Large intestine (tissue), 3 donors: ENCODE measurements around the gene LRP1-AS. TPM values are rescaled to one million over a fixed set of nuclear protein-coding genes. Genes with fewer than 3 reads are reported as not detected.

Experiments used
- DNase-seq, 2 donors: peaks; one replicate each; pipeline versions ENCODE4 v3.0.0 to v3.0.0-alpha.2; 2013
- H3K27ac ChIP-seq: one replicate; pipeline ENCODE4 v1.5.1; 2013; ENCODE audit warnings: low read length
- H3K27me3 ChIP-seq: 2 replicates; pipeline ENCODE4 v1.6.1; 2013; ENCODE audit warnings: low read length; ENCODE audit not compliant: control insufficient read depth, insufficient read depth
- H3K36me3 ChIP-seq: 2 replicates; pipeline ENCODE4 v1.6.1; 2013; ENCODE audit warnings: low read length; ENCODE audit not compliant: control insufficient read depth, insufficient read depth
- H3K4me1 ChIP-seq: one replicate; pipeline ENCODE4 v1.6.1; 2013; ENCODE audit warnings: low read length; ENCODE audit not compliant: control insufficient read depth, insufficient read depth
- H3K4me3 ChIP-seq: one replicate; pipeline ENCODE4 v1.5.1; 2013; ENCODE audit warnings: low read length
- H3K9me3 ChIP-seq: one replicate; pipeline ENCODE4 v1.6.1; 2013; ENCODE audit warnings: mild to moderate bottlenecking, low read depth, low read length, moderate library complexity; ENCODE audit not compliant: control insufficient read depth
- WGBS: methylation state at CpG from one replicate; pipeline ENCODE4 v1.1.5; 2013; ENCODE audit warnings: low lambda C conversion rate; ENCODE audit not compliant: insufficient coverage; 5-methylcytosine and 5-hydroxymethylcytosine counted together
- polyA plus RNA-seq: library from polyadenylated mRNA; unstranded; fragments of 120-200 nt; gene quantifications from one replicate; pipeline ENCODE4 v1.2.1, GENCODE V29; 2013

Gene LRP1-AS
- polyA plus RNA-seq, 1 donor: 1.7 TPM

DNA sequence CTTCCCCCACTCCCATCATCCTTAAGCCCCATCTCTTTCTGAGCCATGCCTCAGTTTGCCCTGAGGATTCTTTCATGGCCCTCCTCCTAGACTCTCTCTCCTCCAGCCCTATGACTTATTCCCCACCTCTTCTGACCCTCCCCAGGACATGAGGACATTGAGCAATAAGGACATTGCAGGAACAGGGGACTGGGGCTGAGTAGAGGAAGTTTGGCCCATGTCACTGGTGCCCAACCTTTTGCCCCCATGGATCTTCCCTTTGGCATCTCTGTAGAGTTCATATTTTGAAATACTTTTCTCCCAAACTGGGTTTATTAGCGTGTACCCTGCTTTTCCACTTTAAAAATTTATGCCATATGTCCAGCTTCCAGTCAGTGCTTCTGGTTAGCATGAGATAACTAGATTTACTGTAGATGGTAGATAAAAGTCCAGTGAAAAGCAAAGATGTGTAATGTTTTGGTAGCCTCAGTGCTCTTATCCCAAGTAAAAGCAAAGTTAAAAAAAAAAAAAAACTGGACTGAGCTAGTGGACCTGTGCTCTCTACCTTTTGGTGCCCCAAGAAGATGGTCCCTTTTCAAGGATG is 6.1 kb upstream of the LRP1-AS start:
- H3K4me3 ChIP-seq: no peak overlapping the region
- H3K36me3 ChIP-seq: peaks cover 82% of the 10 kb centered on the region
- DNase-seq: no peak
- WGBS: 100% methylated on average over 1 of the region's 1 CpG
- no peaks in the 10 kb centered on the region for H3K27me3 ChIP-seq
- peaks cover 32% of the 10 kb centered on the region for H3K4me1 ChIP-seq
- no peaks in the 10 kb centered on the region for H3K9me3 ChIP-seq
- H3K27ac ChIP-seq: no peak overlapping the region

DNA sequence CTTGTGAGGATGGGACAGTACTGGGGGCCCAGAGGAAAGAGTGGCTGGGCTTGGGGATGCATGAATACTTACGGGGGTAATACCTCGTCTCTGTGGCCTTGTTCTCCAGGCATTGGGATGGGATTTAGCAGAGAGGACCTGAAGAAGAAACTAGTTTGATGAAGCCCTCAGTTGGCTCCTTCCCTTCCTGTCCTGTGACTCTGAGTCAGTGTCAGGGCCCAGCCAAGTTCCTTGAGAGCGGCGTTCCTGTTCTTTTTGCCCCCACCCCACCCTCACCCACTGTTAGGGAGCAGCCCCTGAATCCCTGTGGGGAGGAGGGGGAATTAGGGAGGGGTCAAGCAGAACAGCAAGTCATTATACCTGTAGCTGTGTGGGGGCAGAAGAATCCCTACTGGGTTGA is 5.2 kb upstream of the LRP1-AS start:
- H3K4me3 ChIP-seq: no peak overlapping the region
- H3K4me1 ChIP-seq: peaks cover 37% of the 10 kb centered on the region
- DNase-seq: no peak
- H3K27me3 ChIP-seq: no peaks in the 10 kb centered on the region
- no peaks in the 10 kb centered on the region for H3K9me3 ChIP-seq
- whole genome bisulfite sequencing: no CpG with 5 or more reads among the region's 4 CpGs
- H3K36me3 ChIP-seq: peaks cover 77% of the 10 kb centered on the region
- peak overlapping the region; percentile 19 for H3K27ac ChIP-seq

DNA sequence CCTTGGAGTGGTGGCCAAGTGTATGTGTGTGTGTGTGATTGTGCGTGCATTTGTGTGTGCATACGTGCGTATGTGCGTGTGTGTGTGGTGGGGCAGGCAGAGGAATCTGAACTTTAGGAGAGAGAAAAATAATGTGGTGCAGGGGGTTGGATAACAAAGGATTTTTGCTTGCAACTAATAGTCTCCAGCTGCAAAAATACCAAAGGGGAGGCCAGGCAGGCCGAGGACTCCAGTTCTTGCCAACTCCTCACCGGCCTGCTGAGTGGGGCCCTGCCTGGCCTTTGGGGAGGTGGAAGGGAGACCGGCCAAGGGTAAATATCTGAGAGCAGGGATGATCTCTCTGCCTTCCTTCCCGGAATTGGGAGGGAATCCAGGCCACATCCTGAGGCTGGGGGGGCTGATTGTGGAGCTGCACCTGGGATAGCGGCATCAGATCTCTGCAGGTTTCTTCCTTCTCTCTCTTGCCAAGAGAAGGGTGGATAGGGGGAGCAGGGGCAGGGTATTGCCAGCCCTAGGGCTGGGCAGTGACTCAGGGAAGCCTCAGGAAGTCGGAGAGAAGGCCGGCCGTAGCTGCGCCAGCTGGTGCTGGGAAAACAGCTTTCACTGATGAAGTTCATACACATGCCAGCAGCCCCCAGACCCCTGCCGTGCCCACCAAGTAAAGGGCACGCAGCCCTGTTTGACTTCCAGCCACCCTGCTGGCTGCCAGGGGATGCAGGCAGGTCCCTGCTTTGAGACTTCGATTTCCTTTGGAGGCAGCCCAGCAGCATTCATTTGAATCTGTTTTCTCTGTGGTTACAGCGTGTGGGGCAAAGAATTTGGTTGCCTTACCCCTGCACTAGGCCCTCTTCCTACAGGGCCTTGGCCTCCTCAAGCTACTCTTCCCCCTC is 4.6 kb upstream of the LRP1-AS start:
- H3K27me3 ChIP-seq: no peaks in the 10 kb centered on the region
- WGBS: no CpG with 5 or more reads among the region's 17 CpGs
- H3K4me1 ChIP-seq: peaks cover 44% of the 10 kb centered on the region
- peaks cover 70% of the 10 kb centered on the region for H3K36me3 ChIP-seq
- H3K9me3 ChIP-seq: no peaks in the 10 kb centered on the region
- peak overlapping the region; percentile 19 for H3K27ac ChIP-seq
- no peak overlapping the region for H3K4me3 ChIP-seq
- DNase-seq: no peak

DNA sequence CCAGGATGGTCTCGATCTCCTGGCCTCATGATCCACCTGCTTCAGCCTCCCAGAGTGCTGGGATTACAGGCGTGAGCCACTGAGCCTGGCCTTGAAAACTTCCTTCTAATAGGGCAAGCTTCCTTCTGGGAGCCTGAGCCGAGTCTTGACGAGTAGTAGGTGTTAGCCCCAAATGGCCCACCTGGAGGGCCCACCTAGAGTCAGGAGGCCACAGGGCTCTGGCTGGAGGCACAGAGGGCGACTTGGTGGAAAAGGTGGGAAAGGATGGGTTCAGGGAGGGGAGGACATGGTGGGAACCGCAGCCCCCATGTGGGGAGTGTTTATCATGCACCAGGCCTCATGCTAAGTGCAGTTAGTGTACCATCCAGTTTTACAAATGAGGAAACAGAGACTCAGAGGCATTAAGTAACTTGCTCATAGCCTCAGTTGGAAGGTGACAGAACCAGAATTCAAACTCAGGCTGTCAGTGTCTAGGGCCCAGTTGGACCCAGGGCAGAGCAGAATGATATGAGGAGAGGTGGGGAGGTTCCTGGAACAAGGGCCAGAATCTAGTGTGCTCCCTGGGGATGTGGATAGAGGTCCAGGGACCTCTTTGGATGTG is 3.1 kb upstream of the LRP1-AS start:
- H3K27ac ChIP-seq: no peak overlapping the region
- no peak overlapping the region for H3K4me3 ChIP-seq
- peaks cover 57% of the 10 kb centered on the region for H3K4me1 ChIP-seq
- no peaks in the 10 kb centered on the region for H3K27me3 ChIP-seq
- no peaks in the 10 kb centered on the region for H3K9me3 ChIP-seq
- WGBS: no CpG with 5 or more reads among the region's 6 CpGs
- no peak for DNase-seq
- peaks cover 67% of the 10 kb centered on the region for H3K36me3 ChIP-seq

DNA sequence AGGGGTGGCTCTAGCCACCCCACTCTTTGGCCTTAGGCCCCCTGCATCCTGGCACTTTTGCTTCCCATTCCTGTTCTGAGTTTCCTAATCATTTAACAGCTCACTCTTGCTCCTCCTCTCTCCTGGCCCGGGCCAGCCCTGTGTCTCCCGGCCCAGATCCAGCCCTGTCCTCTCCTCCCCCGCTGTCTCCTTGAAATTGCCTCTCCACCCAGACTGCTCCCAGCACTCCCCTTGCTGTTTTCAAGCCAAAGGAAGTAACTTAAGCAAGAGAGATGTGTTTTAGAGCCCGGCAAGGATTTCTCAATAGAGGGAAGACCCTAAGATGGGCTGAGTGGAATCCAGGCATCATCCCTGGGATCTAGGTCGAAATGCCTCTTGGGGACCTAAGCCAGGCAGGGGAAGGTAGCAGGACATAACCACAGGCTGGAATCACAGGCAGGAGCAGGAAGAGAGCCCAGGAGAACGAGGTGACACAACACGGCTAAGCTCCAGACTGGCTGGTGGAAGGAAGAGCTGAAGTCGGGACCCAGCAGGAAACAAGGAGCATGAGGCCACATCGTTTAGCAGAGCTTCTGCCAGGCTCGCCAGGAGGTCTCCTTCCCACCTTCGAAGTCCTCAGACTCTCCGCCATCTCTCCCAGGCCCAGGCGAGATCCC is 2.0 kb upstream of the LRP1-AS start:
- Histone ChIP-seq H3K4me1 (peaks cover 57% of the 10 kb centered on the region), H3K27me3 (no peaks in the 10 kb centered on the region), H3K36me3 (peaks cover 68% of the 10 kb centered on the region), H3K4me3 (no peak overlapping the region), H3K27ac (peak overlapping the region; percentile 87), H3K9me3 (no peaks in the 10 kb centered on the region)
- peak in 1 of 2 donors; percentile 43 for DNase-seq
- WGBS: no CpG with 5 or more reads among the region's 13 CpGs

DNA sequence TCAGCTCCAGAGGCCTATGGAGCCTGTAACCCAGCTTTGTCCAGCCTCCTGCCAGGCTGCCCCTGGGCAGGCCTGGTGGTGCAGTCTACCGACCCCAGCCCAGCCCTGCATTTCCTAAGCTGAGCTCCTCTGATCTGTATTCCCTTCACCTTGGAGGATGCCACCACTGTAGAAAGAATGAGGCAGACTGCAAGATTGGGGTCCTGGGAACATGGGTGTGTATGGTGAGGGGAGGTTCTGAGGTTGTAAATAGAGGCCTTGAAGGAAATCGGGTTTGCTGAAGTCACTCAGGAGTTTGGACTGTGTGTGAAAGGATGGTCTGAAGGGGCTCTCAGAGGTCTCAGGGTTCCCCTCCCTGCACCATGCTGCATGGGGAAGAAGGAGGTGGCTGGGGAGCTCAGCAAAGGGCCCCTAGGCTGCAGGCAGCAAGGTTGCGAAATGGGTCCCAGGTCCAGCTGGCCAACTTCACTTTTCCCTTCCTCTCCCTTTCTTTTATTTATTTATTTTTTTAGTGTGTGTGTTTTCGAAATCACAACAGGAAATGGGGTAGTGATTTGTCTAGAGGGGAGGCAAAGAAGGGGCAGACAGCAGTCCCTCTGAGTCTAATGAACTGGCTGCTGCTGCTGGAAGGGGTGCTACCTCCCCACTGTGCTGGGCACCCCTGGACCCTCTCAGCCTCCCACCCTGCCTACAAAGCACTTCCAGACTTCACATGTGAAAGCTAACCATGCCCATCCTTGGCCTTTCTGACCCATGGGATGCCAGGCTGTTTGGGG is 1.2 kb upstream of the LRP1-AS start:
- Histone ChIP-seq H3K4me3 (no peak overlapping the region), H3K36me3 (peaks cover 65% of the 10 kb centered on the region)

DNA sequence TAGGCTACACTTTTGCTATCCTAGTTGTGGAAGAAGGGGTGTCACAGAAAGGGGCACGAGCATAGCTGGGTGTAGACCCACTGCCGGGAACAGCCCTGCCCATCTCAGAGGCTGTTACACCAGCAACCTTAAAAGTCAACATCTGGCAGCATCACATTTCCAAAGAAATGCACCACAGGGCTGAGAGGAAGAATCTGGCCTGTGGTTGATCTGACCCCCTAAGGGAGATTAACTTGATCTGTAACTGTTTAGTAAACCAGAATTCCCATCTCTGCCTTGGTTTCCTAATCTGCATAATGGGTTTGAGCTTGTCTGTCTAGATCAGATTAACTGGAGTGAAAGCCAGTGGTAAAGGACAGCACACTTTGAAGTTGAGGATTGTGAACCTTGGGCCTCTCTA is 1.3 kb downstream of the LRP1-AS start:
- Histone ChIP-seq H3K9me3 (no peaks in the 10 kb centered on the region), H3K4me3 (no peak overlapping the region), H3K27me3 (no peaks in the 10 kb centered on the region), H3K4me1 (peaks cover 54% of the 10 kb centered on the region), H3K27ac (peak overlapping the region; percentile 87), H3K36me3 (peaks cover 67% of the 10 kb centered on the region)
- no CpG with 5 or more reads among the region's 2 CpGs for WGBS
- no peak for DNase-seq

More for the DNA sequence above, 1.2 kb upstream of the LRP1-AS start:
- Histone ChIP-seq H3K9me3 (no peaks in the 10 kb centered on the region), H3K4me1 (peaks cover 57% of the 10 kb centered on the region), H3K27me3 (no peaks in the 10 kb centered on the region), H3K27ac (peak overlapping the region; percentile 87)
- DNase-seq: peak; percentile 82 to 90
- WGBS: no CpG with 5 or more reads among the region's 4 CpGs

DNA sequence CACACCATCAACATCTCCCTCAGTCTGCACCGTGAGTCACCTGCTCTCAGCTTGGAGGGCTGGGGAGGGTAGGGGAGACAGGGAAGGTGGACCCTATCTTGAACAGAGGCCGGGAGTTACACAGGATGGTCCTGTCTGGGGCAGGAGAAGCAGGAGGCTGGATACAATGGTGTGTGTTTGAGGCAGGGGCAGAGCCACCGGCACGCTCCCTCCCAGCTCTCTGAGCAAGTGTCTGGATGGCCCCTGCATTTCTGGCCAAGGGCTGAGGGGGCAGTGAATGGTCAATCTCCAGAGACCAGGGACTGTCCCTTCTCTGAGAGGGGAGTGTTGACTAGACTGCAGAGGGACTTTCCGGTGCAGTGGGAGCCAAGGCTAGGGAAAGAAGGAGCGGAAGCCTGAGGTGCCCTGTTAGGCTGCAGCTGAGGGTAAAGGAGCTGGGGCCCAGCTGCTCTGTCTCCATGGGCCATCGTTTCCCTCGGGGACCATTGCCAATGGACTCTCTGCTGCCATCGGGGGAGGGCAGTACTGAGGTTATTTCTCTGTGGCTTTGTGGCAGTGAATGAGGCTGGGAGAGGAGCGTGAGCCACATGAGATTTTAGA is 1.9 kb downstream of the LRP1-AS start:
- H3K27ac ChIP-seq: no peak overlapping the region

DNA sequence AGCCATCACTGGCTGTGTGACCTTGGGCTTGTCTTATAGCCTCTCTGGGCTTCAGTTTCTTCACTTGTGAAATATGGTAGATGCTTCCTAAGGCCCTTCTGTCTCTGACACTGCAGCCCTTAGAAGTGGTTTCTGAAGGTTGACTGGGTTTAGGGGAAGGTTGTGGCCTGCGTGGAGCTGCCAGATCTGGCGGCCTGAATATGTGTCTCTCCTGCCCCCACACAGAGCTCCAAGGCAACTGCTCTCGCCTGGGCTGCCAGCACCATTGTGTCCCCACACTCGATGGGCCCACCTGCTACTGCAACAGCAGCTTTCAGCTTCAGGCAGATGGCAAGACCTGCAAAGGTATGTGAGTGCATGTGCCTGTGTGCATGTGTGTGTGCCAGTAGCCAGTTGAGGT is 4.0 kb downstream of the LRP1-AS start:
- no peaks in the 10 kb centered on the region for H3K27me3 ChIP-seq
- H3K36me3 ChIP-seq: peaks cover 76% of the 10 kb centered on the region

More for the DNA sequence above, 1.9 kb downstream of the LRP1-AS start:
- H3K9me3 ChIP-seq: no peaks in the 10 kb centered on the region
- no CpG with 5 or more reads among the region's 10 CpGs for WGBS
- H3K36me3 ChIP-seq: peaks cover 64% of the 10 kb centered on the region
- no peak for DNase-seq
- no peaks in the 10 kb centered on the region for H3K27me3 ChIP-seq
- H3K4me1 ChIP-seq: peaks cover 50% of the 10 kb centered on the region
- no peak overlapping the region for H3K4me3 ChIP-seq

More for the DNA sequence above, 4.0 kb downstream of the LRP1-AS start:
- DNase-seq: no peak
- Histone ChIP-seq H3K9me3 (no peaks in the 10 kb centered on the region), H3K4me3 (no peak overlapping the region), H3K27ac (no peak overlapping the region), H3K4me1 (peaks cover 39% of the 10 kb centered on the region)
- WGBS: no CpG with 5 or more reads among the region's 4 CpGs
